GM23338 (cell line): ENCODE data around the gene CD180. TPM values are rescaled to one million over a fixed set of nuclear protein-coding genes. Genes with fewer than 3 reads are reported as not detected.

ENCODE experiments used
- ATAC-seq: fragments of 200-7000 bp; cut with Tn5 transposase; 3 replicates; pipeline ENCODE4 v1.9.1; 2020
- DNase-seq: peaks from one replicate; pipeline ENCODE4 v3.0.0-alpha.2; 2015; ENCODE audit warnings: low spot score
- H2AFZ ChIP-seq: fragments of 200-600 bp; sonication (generic); 2 replicates; pipeline ENCODE4 v1.8.0; 2016; ENCODE audit warnings: antibody characterized with exemption, mild to moderate bottlenecking, moderate library complexity
- H3F3A ChIP-seq: fragments of 200-600 bp; sonication (generic); replicated peaks from 2 replicates; pipeline ENCODE4 v1.8.0; 2017; ENCODE audit warnings: antibody characterized with exemption, mixed run types, low read depth
- H3K27ac ChIP-seq: fragments of 200-600 bp; sonication (generic); 2 replicates; pipeline ENCODE4 v1.6.1; 2016; ENCODE audit warnings: low read depth
- H3K27me3 ChIP-seq: fragments of 200-600 bp; sonication (generic); 2 replicates; pipeline ENCODE4 v1.8.0; 2016; ENCODE audit warnings: mild to moderate bottlenecking, mixed run types, moderate library complexity; ENCODE audit not compliant: insufficient read depth
- H3K36me3 ChIP-seq: fragments of 200-600 bp; sonication (generic); 2 replicates; pipeline ENCODE4 v1.8.0; 2016; ENCODE audit warnings: mild to moderate bottlenecking; ENCODE audit not compliant: insufficient read depth
- H3K4me1 ChIP-seq: fragments of 200-600 bp; sonication (generic); 2 replicates; pipeline ENCODE4 v1.8.0; 2016; ENCODE audit warnings: mild to moderate bottlenecking, moderate library complexity; ENCODE audit not compliant: insufficient read depth
- H3K4me2 ChIP-seq: fragments of 200-600 bp; sonication (generic); 2 replicates; pipeline ENCODE4 v1.7.1; 2017; ENCODE audit warnings: mixed run types
- H3K4me3 ChIP-seq: fragments of 200-600 bp; sonication (generic); 2 replicates; pipeline ENCODE4 v1.6.1; 2016; ENCODE audit warnings: mixed run types
- H3K79me2 ChIP-seq: fragments of 200-600 bp; sonication (generic); replicated peaks from 2 replicates; pipeline ENCODE4 v1.8.0; 2017; ENCODE audit warnings: mild to moderate bottlenecking; ENCODE audit not compliant: insufficient read depth
- H3K9me2 ChIP-seq: fragments of 200-600 bp; sonication (generic); 2 replicates; pipeline ENCODE4 v1.8.0; 2017; ENCODE audit not compliant: insufficient read depth
- H4K20me1 ChIP-seq: fragments of 200-600 bp; sonication (generic); replicated peaks from 2 replicates; pipeline ENCODE4 v1.8.0; 2017; ENCODE audit warnings: mild to moderate bottlenecking; ENCODE audit not compliant: insufficient read depth
- H3K27ac Mint-ChIP-seq: 2 replicates; pipeline ENCODE4 v1.8.0; 2020; ENCODE audit warnings: inconsistent platforms, mild to moderate bottlenecking, moderate library complexity, mixed read lengths
- H3K27me3 Mint-ChIP-seq: 3 replicates; pipeline ENCODE4 v1.8.0; 2022; ENCODE audit warnings: low read depth, mild to moderate bottlenecking, moderate library complexity, mixed read lengths, inconsistent platforms; ENCODE audit not compliant: insufficient read depth, poor library complexity
- H3K36me3 Mint-ChIP-seq: 3 replicates; pipeline ENCODE4 v1.8.0; 2021; ENCODE audit warnings: low read depth, mild to moderate bottlenecking, inconsistent platforms, moderate library complexity, mixed read lengths
- H3K4me1 Mint-ChIP-seq: 3 replicates; pipeline ENCODE4 v1.8.0; 2020; ENCODE audit warnings: mild to moderate bottlenecking, inconsistent platforms, mixed read lengths
- H3K4me3 Mint-ChIP-seq: 3 replicates; pipeline ENCODE4 v1.8.0; 2021; ENCODE audit warnings: moderate library complexity, mild to moderate bottlenecking, inconsistent platforms, mixed read lengths
- H3K9me3 Mint-ChIP-seq: 3 replicates; pipeline ENCODE4 v1.8.0; 2020; ENCODE audit warnings: moderate library complexity, mild to moderate bottlenecking, inconsistent platforms, mixed read lengths
- CREB1 ChIP-seq: fragments of 250-450 bp; sonication (Bioruptor Pico); IDR thresholded peaks from 2 replicates; pipeline ENCODE4 v1.5.0; 2020; ENCODE audit warnings: low read depth, mild to moderate bottlenecking, moderate library complexity
- CTCF ChIP-seq, 2 experiments: fragments of 200-600 bp in 1 of 2; sonication (generic) in 1 of 2; conservative IDR thresholded peaks; 2 replicates each; pipeline versions ENCODE4 v1.5.1 to v1.6.1; 2016 to 2017; ENCODE audit warnings: antibody characterized with exemption in 2 of 2, low read depth in 2 of 2, mild to moderate bottlenecking in 2 of 2, moderate library complexity in 1 of 2
- ETS1 ChIP-seq: IDR thresholded peaks from 2 replicates; pipeline ENCODE4 v1.6.1; 2016; ENCODE audit warnings: antibody characterized with exemption
- EZH2 ChIP-seq: fragments of 200-600 bp; sonication (generic); IDR thresholded peaks from one replicate; pipeline ENCODE4 v1.8.0; 2017; ENCODE audit warnings: antibody characterized with exemption, mild to moderate bottlenecking, low read depth; ENCODE audit not compliant: unreplicated experiment
- EZH2phosphoT487 ChIP-seq: fragments of 200-600 bp; sonication (generic); IDR thresholded peaks from one replicate; pipeline ENCODE4 v1.8.1; 2018; ENCODE audit warnings: antibody characterized with exemption; ENCODE audit not compliant: unreplicated experiment
- JUNB ChIP-seq: IDR thresholded peaks from one replicate; pipeline ENCODE4 v1.6.1; 2016; ENCODE audit warnings: antibody characterized with exemption; ENCODE audit not compliant: unreplicated experiment
- NANOG ChIP-seq: IDR thresholded peaks from 2 replicates; pipeline ENCODE4 v1.6.1; 2016; ENCODE audit warnings: antibody characterized with exemption, borderline replicate concordance
- REST ChIP-seq: IDR thresholded peaks from one replicate; pipeline ENCODE4 v1.6.1; 2018; ENCODE audit warnings: antibody characterized with exemption; ENCODE audit not compliant: unreplicated experiment
- STAT1 ChIP-seq: IDR thresholded peaks from one replicate; pipeline ENCODE4 v1.6.1; 2016; ENCODE audit warnings: antibody characterized with exemption; ENCODE audit not compliant: unreplicated experiment
- ZNF462 ChIP-seq: fragments of 250-450 bp; sonication (Bioruptor Pico); IDR thresholded peaks from 2 replicates; pipeline ENCODE4 v1.5.0; 2020; ENCODE audit warnings: mild to moderate bottlenecking, moderate library complexity
- polyA plus RNA-seq: library from polyadenylated mRNA; unstranded; fragments of >200 nt; fragmentation: Nextera tagmentation; extraction: Ambion mirVana; gene quantifications from 2 replicates; pipeline ENCODE4 v1.2.1, GENCODE V29; 2016
- total RNA-seq: library from RNA; depleted of rRNA; stranded (reverse); fragments of >200 nt; shearing (Covaris generic); gene quantifications from 2 replicates; pipeline ENCODE4 v1.2.3, GENCODE V29; 2014

CD180 gene
- total and polyA plus RNA-seq, 2 experiments from 2014 or later: not detected

- TF ChIP-seq JUNB (no peak), NANOG (no peak), STAT1 (no peak), EZH2 (no peak), ZNF462 (no peak)
Measured at GRCh38 chr5:67142816-67143215, 53.8 kb downstream of the CD180 start (continued).

- Mint-ChIP-seq H3K9me3 (no peaks in the 10 kb centered on the region), H3K4me3 (no peak overlapping the region), H3K36me3 (no peaks in the 10 kb centered on the region), H3K27ac (no peak overlapping the region), H3K4me1 (no peaks in the 10 kb centered on the region), H3K27me3 (no peaks in the 10 kb centered on the region)
- ATAC-seq (no peak), DNase-seq (no peak)
- Histone ChIP-seq H3K4me1 (no peaks in the 10 kb centered on the region), H3K4me2 (no peak overlapping the region), H3K27ac (no peak overlapping the region), H4K20me1 (no peaks in the 10 kb centered on the region), H3K36me3 (no peaks in the 10 kb centered on the region), H3K4me3 (no peak overlapping the region), H3K79me2 (no peaks in the 10 kb centered on the region), H2AFZ (no peak overlapping the region), H3F3A (no peaks in the 10 kb centered on the region), H3K27me3 (no peaks in the 10 kb centered on the region), H3K9me2 (no peaks in the 10 kb centered on the region)
- TF ChIP-seq CTCF (conservative IDR thresholded peaks at IDR 0.05; ENCODE audit: low read depth in 2 of 2) (no peak), CREB1 (CRISPR knock-in tag) (no peak), NANOG (no peak), EZH2 (no peak), EZH2phosphoT487 (no peak), REST (no peak), ETS1 (no peak), JUNB (no peak)
Measured at GRCh38 chr5:67141644-67142043, 55.0 kb downstream of the CD180 start.
